Keratinocyte (primary cell): ENCODE measurements around the gene DAPK2.

Experiments
- EZH2 ChIP-seq: IDR thresholded peaks from one replicate; pipeline ENCODE4 v1.6.1; 2012; ENCODE audit warnings: inconsistent platforms, mild to moderate bottlenecking, low read length, moderate library complexity
- TF ChIP-seq, protein P1 (sequence below), 3 experiments: IDR thresholded peaks in 1 of 3; conservative IDR thresholded peaks in 1 of 3; optimal IDR thresholded peaks in 1 of 3; 2 replicates in 2 of 3; 3 replicates in 1 of 3; pipeline versions ENCODE3 to v1.5.1; 2011; ENCODE audit warnings: low read length in 3 of 3, mild to moderate bottlenecking in 3 of 3, moderate library complexity in 2 of 3, control low read depth in 1 of 3, inconsistent platforms in 1 of 3; ENCODE audit not compliant: insufficient read depth in 2 of 3; ENCODE audit errors: extremely low read depth in 1 of 3

DNA sequence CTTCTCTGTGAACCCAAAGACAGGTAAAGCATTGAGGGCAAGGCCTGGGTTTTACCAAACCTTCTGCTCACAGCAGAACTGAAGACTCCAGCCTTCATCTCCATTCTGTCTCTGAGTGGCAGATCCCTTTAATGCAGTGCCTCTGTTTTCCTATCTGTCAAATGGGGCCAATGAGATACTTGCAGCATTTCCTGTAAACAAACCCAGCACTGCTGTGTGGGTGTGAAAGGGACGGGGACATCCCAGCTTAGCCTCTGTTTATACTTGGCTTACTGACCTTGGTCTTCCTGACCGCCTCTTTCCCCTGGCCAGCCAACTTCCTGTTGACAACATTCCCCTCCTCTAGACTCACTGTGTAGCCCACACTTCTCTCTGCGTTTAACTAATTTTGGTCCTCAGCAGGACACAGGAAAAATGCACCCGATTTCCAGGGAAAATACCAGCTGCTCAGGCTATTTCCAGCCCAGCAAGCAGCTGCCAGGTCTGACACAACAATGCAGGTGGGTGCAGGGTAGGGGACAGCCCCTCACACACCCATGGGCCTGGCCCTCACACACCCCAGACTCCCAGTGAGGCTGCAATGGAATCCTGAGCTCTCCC lies 106.7 kb downstream of the DAPK2 start:
- TF ChIP-seq EZH2, result no peak
- TF ChIP-seq, protein P1, sequence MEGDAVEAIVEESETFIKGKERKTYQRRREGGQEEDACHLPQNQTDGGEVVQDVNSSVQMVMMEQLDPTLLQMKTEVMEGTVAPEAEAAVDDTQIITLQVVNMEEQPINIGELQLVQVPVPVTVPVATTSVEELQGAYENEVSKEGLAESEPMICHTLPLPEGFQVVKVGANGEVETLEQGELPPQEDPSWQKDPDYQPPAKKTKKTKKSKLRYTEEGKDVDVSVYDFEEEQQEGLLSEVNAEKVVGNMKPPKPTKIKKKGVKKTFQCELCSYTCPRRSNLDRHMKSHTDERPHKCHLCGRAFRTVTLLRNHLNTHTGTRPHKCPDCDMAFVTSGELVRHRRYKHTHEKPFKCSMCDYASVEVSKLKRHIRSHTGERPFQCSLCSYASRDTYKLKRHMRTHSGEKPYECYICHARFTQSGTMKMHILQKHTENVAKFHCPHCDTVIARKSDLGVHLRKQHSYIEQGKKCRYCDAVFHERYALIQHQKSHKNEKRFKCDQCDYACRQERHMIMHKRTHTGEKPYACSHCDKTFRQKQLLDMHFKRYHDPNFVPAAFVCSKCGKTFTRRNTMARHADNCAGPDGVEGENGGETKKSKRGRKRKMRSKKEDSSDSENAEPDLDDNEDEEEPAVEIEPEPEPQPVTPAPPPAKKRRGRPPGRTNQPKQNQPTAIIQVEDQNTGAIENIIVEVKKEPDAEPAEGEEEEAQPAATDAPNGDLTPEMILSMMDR (optimal IDR thresholded peaks at IDR 0.05 in 1 of 3, IDR thresholded peaks at IDR 0.05 in 1 of 3, conservative IDR thresholded peaks at IDR 0.05 in 1 of 3; ENCODE audit: extremely low read depth in 1 of 3, insufficient read depth in 2 of 3, low read length in 3 of 3), result no peak
